Measurements from ENCODE around the gene METTL3. TPM values are rescaled to one million over a fixed set of nuclear protein-coding genes. Genes with fewer than 3 reads are reported as not detected.

Gene METTL3
- 81.9 and 91.8 TPM in 2 replicates for total RNA-seq

GRCh38 chr14:21510735-21511657 lies at the start of gene METTL3:
METTL3 (minus strand) TSS chr14:21511340; CDS start chr14:21511223, 117 bp downstream.

GRCh38 chr14:21525962-21526671 lies 15.0 kb upstream of the METTL3 start, which contains the start of gene SALL2:
SALL2 (minus strand) TSS chr14:21526346; CDS start chr14:21526127, 219 bp downstream.

GRCh38 chr14:21476925-21477681 lies 34.0 kb downstream of the METTL3 start, which contains the start of the genes RAB2B and TOX4:
RAB2B (minus strand) TSS chr14:21476959; CDS start chr14:21476872, 87 bp downstream.
TOX4 (plus strand) TSS chr14:21477195; CDS start chr14:21477279, 84 bp downstream.

GRCh38 chr14:21455912-21456667 lies 55.0 kb downstream of the METTL3 start, which contains the start of gene CHD8:
CHD8 (minus strand) TSS chr14:21456123; CDS start chr14:21431643, 24,480 bp downstream.

Other genes with a start within 250 kb of the METTL3 start
- gene HNRNPC, start 241.9 kb downstream of the METTL3 start, total RNA-seq: 714 and 948 TPM in 2 replicates
- not detected in 2 replicates for gene RPGRIP1, start 231.3 kb downstream of the METTL3 start, total RNA-seq
- 97.1 and 148 TPM in 2 replicates for gene SUPT16H, start 127.3 kb downstream of the METTL3 start, total RNA-seq
- gene CHD8, start 55.2 kb downstream of the METTL3 start, total RNA-seq: 36.4 and 47.9 TPM in 2 replicates
- 27.6 and 32.7 TPM in 2 replicates for gene RAB2B, start 34.4 kb downstream of the METTL3 start, total RNA-seq
- gene TOX4, start 34.1 kb downstream of the METTL3 start, total RNA-seq: 18.5 and 29.3 TPM in 2 replicates
- 1.2 and 1.3 TPM in 2 replicates for gene SALL2, start 15.0 kb upstream of the METTL3 start, total RNA-seq
- not detected in 2 replicates for gene OR10G3, start 68.7 kb upstream of the METTL3 start, total RNA-seq
- gene OR10G2, start 123.6 kb upstream of the METTL3 start, total RNA-seq: not detected in 2 replicates
- gene OR4E2, start 142.5 kb upstream of the METTL3 start, total RNA-seq: not detected in 2 replicates
- gene OR4E1, start 162.5 kb upstream of the METTL3 start, total RNA-seq: not detected in 2 replicates